GM12891 (cell line): ENCODE results near the gene CLPTM1.
A peak's percentile ranks its signal among the peaks of the same experiment; 100 is the strongest.

ENCODE experiments used
- DNase-seq: peaks from one replicate; pipeline ENCODE4 v3.0.0; 2011; ENCODE audit warnings: low spot score; ENCODE audit not compliant: insufficient read length
- FAIRE-seq: peaks from 2 replicates; lab custom pipeline; 2011; peaks lifted over from hg19 to GRCh38; lab: Jason Lieb, UNC
- PAX5 ChIP-seq: IDR thresholded peaks from 2 replicates; pipeline ENCODE4 v1.6.1; 2011; ENCODE audit warnings: low read length, moderate library complexity, mild to moderate bottlenecking; ENCODE audit not compliant: insufficient read depth, severe bottlenecking
- POLR2A ChIP-seq: IDR thresholded peaks from 2 replicates; pipeline ENCODE4 v1.6.1; 2011; ENCODE audit warnings: low read depth, low read length, control low read depth
- POLR2AphosphoS5 ChIP-seq: IDR thresholded peaks from 2 replicates; pipeline ENCODE4 v1.6.1; 2011; ENCODE audit warnings: low read depth, low read length, control low read depth
- POU2F2 ChIP-seq: IDR thresholded peaks from 2 replicates; pipeline ENCODE4 v1.6.1; 2011; ENCODE audit warnings: low read depth, mild to moderate bottlenecking, control low read depth, low read length, moderate library complexity
- SPI1 ChIP-seq: IDR thresholded peaks from 2 replicates; pipeline ENCODE4 v1.6.1; 2011; ENCODE audit warnings: low read depth, low read length, control low read depth
- TAF1 ChIP-seq: IDR thresholded peaks from 2 replicates; pipeline ENCODE4 v1.6.1; 2011; ENCODE audit warnings: low read depth, low read length, control low read depth

Gene CLPTM1

DNA sequence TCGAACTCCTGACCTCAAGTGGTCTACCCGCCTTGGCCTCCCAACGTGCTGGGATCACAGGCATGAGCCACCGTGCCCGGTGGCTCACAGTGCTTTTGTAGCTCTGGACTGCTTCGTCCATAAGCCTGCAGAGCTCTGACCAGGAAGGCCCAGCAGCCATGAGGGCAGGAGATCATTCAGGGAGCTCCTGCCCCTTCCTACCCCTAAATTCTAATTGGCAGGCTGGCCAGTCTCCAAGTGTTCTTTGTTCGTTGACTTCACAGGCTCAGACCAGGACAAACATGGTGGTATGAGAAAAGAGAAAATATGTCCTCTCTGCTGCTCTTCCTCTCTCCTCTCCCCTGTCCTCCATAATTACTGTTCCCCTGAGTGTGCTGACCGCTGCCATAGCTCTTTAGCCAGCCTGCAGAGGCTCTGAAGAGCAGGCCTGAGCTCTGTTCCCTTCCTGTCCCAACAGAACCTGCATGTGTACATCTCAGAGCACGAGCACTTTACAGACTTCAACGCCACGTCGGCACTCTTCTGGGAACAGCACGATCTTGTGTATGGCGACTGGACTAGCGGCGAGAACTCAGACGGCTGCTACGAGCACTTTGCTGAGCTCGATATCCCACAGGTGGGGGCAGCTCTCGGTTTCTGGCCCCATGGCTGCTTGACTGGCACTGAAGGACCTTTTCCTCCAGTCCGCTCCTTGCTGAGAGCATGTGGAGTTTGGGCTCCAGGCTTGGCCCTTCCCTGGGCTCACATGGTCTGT, 19.0 kb downstream of the CLPTM1 start:
- FAIRE-seq = no peak
- TF ChIP-seq POU2F2 (no peak), SPI1 (no peak), POLR2A (no peak), TAF1 (no peak), POLR2AphosphoS5 (no peak), PAX5 (no peak)

DNA sequence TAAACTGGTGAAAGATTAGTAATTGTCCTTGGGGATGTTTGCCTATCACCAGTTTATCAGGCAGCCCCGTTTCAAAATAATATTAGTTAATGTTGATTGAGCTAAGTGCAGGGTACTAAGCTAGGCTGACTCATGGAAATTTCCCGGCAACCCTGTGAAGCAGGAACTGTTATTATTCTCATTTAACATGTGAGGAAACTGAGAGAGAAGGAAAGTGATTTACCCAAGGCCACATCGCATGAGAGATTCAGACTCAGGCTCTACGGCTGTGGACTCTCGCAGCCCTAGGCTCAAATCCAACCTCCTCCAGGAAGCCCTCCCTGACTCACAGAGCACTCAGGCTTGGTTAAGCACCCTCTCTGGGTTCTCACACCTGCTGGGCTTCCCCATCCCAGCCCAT, 19.7 kb downstream of the CLPTM1 start:
- FAIRE-seq = no peak

More for the DNA sequence above, 19.0 kb downstream of the CLPTM1 start:
- DNase-seq = no peak

DNA sequence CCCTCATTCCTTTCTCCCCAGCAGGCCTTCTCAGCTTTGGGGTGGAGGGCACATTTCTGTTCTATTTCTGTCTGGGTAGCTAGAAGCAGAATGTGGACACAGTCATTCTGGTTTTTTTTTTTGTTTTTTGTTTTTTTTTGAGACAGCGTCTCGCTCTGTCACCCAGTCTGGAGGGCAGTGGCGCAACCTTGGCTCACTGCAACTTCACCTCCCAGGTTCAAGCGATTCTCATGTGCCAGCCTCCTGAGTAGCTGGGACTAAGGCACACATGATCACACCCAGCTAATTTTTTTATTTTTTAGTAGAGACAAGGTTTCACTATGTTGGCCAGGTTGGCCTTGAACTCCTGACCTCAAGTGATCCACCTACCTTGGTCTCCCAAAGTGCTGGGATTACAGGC, 20.3 kb downstream of the CLPTM1 start:
- TF ChIP-seq TAF1 = no peak
- TF ChIP-seq PAX5 = no peak
- no peak for TF ChIP-seq SPI1
- no peak for TF ChIP-seq POLR2A
- TF ChIP-seq POLR2AphosphoS5 = no peak
- TF ChIP-seq POU2F2 = no peak
- DNase-seq = no peak
- FAIRE-seq = no peak

More for the DNA sequence above, 19.7 kb downstream of the CLPTM1 start:
- no peak for TF ChIP-seq POLR2A
- no peak for TF ChIP-seq POU2F2
- TF ChIP-seq PAX5 = no peak
- no peak for DNase-seq

DNA sequence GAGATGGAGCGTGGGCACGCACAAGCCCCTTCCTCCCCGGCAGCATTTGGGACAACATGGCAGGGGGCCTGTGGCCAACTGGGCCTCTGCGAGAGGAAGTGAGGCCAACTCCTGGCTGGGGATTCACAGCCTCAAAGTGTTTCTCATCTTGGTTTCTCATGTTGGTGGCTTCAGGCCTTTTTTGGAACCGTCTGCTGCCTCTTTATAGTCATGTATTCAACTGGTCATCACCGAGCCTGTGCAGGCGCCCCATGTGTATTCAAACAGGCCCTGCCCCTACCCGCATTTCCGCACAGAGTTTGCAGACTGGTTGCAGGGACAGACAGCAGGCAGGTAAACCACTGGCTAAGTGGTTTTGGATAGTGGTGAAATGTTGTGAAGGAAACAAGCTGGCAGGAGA, 28.8 kb downstream of the CLPTM1 start:
- TF ChIP-seq POLR2AphosphoS5 (no peak), SPI1 (peak; percentile 74)
- DNase-seq (no peak), FAIRE-seq (no peak)

DNA sequence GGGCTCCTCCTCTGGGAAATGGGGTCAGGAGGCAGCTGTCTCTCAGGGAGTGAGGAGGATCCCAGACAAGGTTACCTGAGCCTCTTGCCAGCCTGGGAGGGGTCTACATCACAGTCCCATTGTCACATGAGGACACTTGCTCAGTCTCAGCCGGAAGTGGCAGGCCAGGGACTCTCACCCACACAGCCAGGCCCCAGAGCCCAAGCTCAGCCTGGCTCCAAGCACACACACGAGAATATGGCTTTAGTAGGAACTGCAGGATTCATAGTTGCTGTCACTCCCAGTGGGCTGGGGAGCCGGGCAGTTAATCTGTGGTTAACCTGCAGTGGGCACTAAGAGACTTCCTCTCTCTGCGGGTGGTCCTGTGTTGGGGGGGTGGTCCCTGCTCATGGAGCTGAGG, 30.3 kb downstream of the CLPTM1 start:
- DNase-seq = no peak
- no peak for TF ChIP-seq SPI1
- TF ChIP-seq POLR2AphosphoS5 = no peak
- no peak for TF ChIP-seq PAX5
- TF ChIP-seq TAF1 = no peak
- no peak for TF ChIP-seq POU2F2
- TF ChIP-seq POLR2A = no peak
- no peak for FAIRE-seq

DNA sequence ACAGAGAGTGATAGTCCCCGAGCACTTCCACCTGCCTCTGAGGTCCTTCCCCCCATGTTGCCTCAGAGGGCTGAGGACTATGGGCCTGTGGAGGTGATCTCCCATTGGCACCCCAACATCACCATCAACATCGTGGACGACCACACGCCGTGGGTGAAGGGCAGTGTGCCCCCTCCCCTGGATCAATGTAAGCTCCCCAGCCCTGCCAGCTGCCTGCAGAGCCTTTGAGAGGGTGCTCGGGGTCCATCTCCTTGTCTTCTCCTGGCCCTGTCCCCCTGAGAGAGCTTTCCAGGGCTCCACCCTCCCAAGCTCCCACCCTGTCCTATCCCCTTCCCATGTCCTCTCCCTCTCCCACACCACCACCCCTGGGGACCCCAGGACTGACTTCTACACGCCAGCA, 31.2 kb downstream of the CLPTM1 start:
- DNase-seq (no peak), FAIRE-seq (no peak)
- TF ChIP-seq TAF1 (no peak), SPI1 (no peak), POU2F2 (no peak), PAX5 (no peak), POLR2A (no peak), POLR2AphosphoS5 (no peak)

DNA sequence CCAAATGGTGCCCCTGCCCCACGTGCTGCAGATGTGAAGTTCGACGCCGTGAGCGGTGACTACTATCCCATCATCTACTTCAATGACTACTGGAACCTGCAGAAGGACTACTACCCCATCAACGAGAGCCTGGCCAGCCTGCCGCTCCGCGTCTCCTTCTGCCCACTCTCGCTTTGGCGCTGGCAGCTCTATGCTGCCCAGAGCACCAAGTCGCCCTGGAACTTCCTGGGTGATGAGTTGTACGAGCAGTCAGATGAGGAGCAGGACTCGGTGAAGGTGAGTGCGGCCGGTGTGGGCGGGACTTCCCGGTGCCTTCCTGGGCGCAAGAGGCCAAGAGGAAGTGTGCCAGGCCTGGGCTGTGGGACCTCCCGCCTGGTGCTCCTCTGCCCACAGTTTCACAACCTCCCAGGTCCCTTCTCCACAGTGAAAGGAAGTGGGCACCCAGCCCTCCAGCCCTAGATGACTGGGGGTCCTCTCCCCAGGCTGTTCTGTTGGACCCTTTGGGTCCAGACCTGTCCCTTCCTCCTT, 32.0 kb downstream of the CLPTM1 start:
- no peak for FAIRE-seq
- no peak for DNase-seq
- TF ChIP-seq POLR2AphosphoS5 (no peak), POU2F2 (no peak), SPI1 (no peak), TAF1 (no peak), PAX5 (no peak), POLR2A (no peak)

DNA sequence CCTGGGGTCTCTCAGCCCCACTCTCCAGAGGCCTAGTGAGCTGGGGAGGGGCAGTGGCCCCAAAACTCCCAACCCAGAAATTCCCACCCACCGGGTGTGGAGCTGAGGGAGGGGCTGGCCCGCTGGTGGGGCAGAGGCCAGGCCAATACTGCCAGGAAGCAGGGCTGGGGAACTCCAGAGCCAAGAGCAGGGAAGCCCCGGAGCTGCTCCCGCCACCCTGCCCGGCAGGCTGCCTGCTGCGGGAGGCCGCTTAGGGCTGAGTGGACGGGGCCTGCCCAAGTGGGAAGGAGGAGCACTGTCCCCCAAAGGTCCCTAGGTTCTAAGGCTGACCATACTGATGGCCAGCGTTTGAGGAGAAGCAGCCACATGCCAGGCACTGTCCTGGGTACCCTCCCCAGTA, 33.1 kb downstream of the CLPTM1 start:
- no peak for TF ChIP-seq SPI1
- no peak for TF ChIP-seq PAX5
- TF ChIP-seq POLR2AphosphoS5 = no peak
- no peak for TF ChIP-seq POLR2A
- TF ChIP-seq TAF1 = no peak
- TF ChIP-seq POU2F2 = no peak
- FAIRE-seq = no peak
- DNase-seq = no peak

DNA sequence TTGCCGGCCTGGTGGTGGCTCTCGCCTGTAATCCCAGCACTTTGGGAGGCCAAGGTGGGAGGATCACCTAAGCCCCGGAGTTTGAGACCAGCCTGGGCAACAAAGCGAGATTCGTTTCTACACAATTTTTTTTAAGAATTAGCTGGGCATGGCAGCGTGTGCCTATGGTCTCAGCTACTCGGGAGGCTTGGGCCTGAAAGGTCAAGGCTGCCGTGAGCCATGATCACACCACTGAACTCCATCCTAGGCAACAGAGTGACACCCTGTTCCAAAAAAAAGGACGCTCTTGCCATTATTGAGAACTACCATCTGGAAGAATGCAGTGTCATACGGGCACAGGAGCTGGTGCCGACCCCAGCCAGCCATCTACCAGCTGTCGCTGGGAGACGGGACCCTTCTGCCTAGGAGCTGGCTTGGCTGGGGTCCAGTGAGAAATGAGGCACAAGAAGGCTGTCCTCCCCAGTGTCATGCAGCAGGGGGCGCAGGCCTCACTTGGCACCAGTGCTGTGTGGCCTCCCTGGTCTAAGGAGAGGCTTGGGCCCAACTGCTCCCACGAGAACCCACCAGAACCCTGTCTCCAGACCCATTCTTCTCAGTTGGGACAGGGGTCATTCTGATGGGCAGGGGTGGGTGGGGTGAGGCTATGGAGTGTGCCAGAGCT, 33.8 kb downstream of the CLPTM1 start:
- FAIRE-seq (peak; percentile 84), DNase-seq (peak; percentile 93)
- TF ChIP-seq SPI1 (no peak), POLR2AphosphoS5 (no peak), TAF1 (no peak), POLR2A (no peak), PAX5 (no peak), POU2F2 (no peak)

DNA sequence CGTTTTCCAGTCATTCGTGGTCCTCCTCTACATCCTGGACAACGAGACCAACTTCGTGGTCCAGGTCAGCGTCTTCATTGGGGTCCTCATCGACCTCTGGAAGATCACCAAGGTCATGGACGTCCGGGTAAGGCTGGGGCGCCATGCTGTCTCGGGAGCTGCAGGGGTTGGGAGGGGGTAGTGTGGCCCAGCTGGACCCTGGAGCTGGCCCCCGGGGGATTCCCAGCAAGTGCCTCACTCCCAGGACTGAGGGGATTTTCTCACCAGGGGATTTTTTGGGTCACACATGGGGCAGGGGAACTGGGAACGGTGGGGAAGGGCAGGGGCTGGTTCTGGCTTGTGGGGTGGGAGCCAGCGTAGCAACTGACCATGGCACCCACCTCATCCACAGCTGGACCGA, 35.3 kb downstream of the CLPTM1 start:
- TF ChIP-seq SPI1 = 0 out of 2 replicates have a peak, but pooled peaks have one; percentile 34
- no peak for TF ChIP-seq TAF1
- FAIRE-seq (no peak), DNase-seq (no peak)
